Measurements from ENCODE around the gene SYTL3.
"Not testable (repeated sequence)": the region's sequence is repeated elsewhere in the genome, so short reads cannot be mapped to it uniquely, and the experiment has no call there.

SYTL3 gene

GRCh38 chr6:158622545-158623190 is 27.2 kb upstream of the SYTL3 start:
- DNase-seq = no peak

DNA sequence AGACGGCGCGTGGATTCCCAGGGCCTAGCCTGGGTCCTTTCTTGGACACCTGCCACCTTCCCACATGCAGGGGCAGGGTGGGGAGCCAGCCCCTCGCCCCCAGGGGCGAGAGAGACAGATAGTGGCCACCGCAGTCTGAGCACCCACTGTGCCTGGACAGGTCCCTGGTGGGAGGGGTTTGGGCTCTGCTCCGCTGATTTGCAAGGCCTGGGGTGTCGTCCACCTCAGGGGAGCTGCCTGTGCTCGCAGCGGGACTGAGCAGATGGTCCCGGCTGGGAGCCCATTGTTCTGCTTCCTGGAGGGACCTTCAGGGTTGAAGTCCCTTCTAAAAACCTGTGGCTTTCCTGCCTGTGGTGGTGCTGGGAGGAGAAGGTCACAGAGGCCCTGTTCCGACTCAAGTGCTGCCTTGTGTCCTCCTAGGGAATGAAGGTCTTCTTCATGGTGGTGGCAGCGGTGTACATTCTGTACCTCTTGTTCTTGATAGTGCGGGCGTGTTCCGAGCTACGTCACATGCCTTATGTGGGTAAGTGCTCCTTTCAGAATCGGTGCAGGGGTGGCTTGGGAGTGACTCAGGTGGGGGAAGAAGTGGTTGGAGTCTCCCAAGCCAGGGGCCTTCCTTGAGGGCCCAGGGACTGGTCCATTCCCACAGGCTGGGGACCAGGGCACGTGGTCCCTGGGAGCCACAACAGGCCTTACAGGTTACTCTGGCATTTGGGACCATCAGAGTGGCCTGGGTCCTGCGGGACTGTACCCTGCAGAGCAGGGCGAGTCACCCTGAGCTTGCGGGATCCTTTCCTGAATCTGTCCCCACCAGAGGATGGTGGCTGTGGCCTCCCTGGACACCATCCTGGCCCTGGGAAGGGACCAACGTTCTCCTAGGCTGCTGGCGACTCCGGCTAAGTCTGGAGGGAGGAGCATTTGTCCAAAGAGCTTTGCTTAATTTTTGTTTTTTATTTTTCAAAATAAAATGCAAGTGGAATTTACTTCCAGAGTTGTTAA is 24.9 kb upstream of the SYTL3 start:
- no peak for DNase-seq

DNA sequence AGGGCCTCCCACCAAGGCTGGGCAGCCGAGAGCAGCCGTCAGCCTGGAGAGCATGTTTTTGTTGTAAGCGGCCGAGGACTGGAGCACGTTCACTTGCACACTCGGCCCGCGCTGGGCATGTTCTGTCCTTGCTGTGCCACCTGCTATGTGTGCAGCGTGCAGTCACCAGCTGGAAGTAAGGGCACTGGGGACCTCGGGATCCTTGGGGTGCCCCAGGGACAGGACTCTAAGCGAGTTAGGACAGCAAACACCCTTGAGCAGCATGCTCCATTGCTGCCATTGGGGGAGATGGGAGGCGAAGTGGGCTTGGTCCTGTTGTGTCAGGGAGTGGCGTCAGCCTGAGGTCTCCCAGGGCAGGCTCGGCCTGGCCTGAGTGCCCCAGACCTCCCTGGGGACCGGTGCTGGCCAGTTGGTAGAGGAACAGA is 24.0 kb upstream of the SYTL3 start:
- no peak for DNase-seq

GRCh38 chr6:158626360-158627167 is 23.3 kb upstream of the SYTL3 start:
- DNase-seq = no peak

DNA sequence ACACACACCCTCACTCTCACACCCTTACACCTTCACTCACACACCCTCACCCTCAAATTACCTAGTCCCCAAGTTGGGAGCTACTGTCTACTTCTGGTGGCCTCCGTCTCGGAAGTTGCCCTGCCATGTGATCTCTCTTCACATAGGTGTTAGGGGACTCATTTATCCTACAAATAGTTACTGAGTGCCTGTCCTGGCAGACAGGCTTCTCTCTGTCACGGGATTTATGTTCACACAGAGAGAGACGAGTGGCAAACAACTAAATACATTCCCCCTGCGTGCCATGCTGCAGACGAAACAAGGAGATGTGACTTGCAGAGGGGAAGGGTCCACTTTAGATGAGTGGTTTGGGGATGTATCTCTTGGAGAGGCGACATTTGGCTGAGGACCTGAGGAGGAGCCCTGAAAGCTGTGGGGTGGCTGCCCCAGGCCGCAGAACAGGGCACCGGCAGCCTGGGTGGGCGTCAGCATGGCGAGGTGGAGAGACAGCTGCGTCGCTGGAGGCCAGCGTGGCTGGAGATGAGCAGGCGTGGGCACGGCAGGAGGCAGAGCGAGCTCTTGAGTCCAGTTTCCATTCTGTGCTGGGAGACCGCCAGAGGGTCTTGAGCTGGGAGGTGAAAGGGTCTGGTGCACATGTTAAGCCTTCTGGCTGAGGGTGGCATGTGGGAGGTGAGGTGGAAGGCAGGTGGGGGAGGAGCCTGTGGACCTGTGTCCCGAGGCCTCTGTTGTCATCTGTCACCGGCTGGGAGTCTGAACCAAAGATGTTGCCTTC is 22.5 kb upstream of the SYTL3 start:
- DNase-seq = no peak

- DNase-seq = no peak
Observed at GRCh38 chr6:158627940-158628211, 22.0 kb upstream of the SYTL3 start.

- DNase-seq = no peak
Observed at GRCh38 chr6:158628542-158628941, 21.3 kb upstream of the SYTL3 start.

- DNase-seq = no peak
Observed at GRCh38 chr6:158629367-158630221, 20.3 kb upstream of the SYTL3 start.

DNA sequence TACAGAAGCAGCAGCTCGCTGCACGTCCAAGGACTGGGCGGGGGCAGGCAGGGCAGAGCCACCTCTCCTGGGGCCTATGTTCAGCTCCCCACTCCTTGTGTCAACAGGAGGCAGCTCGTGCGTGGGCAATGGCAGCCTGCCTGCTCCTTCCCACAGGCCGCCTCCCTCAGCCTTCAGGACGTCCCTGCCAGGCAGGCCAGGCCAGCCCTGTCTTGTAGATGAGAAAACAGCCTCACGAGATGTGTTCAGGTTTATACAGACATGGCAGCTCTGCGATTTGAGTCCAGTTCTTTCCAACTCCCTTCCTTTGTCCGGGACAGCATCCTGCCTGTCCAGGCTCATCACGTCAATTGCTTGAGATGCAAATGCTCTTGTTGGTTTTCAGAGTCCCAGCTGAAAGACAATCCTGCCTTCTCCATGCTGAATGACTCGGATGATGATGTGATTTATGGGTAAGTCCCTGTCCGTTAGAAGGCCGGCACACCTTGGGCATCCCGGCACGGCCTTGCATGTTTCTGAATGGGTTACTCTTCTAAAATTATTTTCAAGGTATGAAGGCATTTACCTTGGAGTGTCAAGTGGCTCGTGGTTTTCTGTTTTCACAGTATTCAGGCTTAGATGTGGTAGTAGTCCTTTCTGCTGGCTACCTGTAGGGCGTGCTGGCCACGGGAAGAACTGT is 18.8 kb upstream of the SYTL3 start:
- DNase-seq = no peak

- DNase-seq = peak; percentile 21
Observed at GRCh38 chr6:158631678-158632537, 17.9 kb upstream of the SYTL3 start.

GRCh38 chr6:158632538-158633119 is 17.2 kb upstream of the SYTL3 start:
- not testable (repeated sequence) for DNase-seq

DNA sequence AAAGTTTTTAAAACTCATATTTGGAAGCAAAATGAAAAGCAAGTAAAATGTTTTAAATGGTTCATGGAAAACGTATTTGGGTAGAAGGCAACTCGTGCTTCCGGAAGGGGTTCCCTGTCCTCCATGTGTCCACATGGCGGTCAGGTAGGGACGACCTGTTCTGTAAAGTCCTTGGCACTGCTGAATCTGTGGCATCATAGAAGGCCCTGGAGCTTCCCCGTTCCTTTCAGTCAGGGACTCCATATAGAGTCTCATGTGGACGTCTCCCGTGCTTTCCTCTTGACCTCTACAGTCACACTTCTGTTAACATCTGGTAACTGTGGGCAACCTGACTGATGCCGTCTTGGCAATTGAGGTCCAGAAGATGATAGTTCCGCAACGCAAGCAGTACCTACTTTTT is 16.7 kb upstream of the SYTL3 start:
- no peak for DNase-seq

GRCh38 chr6:158634695-158635426 is 15.0 kb upstream of the SYTL3 start:
- DNase-seq = peak; percentile 38

GRCh38 chr6:158635427-158636073 is 14.3 kb upstream of the SYTL3 start:
- DNase-seq = no peak

DNA sequence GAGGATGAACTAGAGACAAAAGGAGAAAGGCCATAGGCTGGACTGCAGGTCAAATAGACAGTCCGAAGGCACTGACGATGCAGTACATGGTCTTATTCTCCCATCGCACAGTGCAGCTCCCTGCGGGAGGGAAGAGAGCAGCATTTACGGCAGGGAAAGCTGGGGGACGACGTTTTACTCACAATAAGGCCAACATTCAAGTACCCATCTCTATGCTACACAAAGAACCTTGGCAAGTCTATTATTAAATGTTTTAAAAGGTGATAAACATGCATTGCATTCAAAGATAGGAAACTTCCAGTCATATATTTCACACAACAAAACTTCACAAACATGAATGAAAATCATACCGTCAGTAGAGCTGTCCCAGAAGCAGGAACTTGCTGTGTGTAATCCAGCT is 13.1 kb upstream of the SYTL3 start:
- no peak for DNase-seq

DNA sequence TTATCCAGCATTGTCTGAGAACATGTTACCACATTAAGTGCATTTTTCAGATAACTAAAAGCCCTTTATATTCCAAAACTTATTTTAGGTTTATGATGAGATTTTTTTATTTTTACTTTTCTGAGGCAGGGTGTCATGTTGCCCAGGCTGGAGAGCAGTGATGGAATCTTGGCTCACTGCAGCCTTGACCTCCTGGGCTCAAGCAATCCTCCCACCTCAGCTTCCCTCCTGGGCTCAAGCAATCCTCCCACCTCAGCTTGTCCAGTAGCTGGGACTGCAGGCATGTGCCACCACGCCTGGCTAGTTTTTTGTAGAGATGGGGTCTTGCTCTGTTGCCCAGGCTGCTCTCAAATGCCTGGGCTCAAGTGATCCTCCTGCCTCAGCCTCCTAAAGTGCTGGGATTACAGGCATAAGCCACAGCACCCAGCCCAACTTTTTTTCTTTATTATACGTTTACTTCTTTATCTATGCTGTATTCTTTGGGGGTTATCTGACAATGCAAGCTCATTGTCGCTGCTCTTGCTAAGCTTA is 11.5 kb upstream of the SYTL3 start:
- DNase-seq = peak; percentile 43

DNA sequence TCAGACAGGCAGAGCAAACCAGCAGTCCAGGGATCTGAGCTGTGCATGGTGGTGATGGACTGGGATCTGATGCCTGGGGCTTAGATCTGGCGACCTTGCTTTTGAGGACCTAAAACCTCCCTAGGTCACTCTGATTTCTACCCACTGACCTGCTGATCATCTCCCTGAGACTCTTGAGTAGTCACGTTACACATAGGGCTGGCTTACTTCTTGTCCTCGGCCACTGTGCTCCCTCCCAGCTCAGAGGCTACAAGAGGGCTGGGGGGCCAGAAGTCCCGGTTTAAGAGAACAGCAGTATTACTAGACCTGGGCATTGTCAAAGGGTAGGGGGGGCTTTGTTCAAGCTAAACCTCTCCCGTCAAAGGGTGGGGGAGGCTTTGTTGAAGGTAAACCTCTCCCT is 10.8 kb upstream of the SYTL3 start:
- DNase-seq = no peak

GRCh38 chr6:158640519-158640918 is 9.3 kb upstream of the SYTL3 start:
- no peak for DNase-seq
